Adrenal gland (tissue), 12 donors: ENCODE results near the gene UROC1. TPM values are rescaled to one million over a fixed set of nuclear protein-coding genes. Genes with fewer than 3 reads are reported as not detected.

Source experiments
- DNase-seq, 7 donors: peaks; one replicate each; pipeline ENCODE4 v3.0.0-alpha.2; 2019 to 2020
- H3K27ac ChIP-seq, 5 donors: fragments of 200-600 bp; sonication (generic) in 4 of 5; 1 replicate in 3 of 5; 2 replicates in 2 of 5; pipeline versions ENCODE4 v1.5.1 to v1.8.0; 2016 to 2020; ENCODE audit warnings: mild to moderate bottlenecking in 1 of 5
- H3K27me3 ChIP-seq: fragments of 200-600 bp; 2 replicates; pipeline ENCODE4 v1.8.0; 2021
- H3K36me3 ChIP-seq, 2 donors: fragments of 200-600 bp; replicated peaks in 1 of 2; 1 replicate in 1 of 2; 2 replicates in 1 of 2; pipeline versions ENCODE4 v1.5.1 to v1.8.0; 2018 to 2022
- H3K4me1 ChIP-seq, 2 donors: fragments of 200-600 bp; replicated peaks in 1 of 2; 1 replicate in 1 of 2; 2 replicates in 1 of 2; pipeline versions ENCODE4 v1.5.1 to v1.8.0; 2018 to 2021
- H3K4me3 ChIP-seq, 4 donors: fragments of 200-600 bp; sonication (generic) in 3 of 4; one replicate each; pipeline ENCODE4 v1.5.1; 2016 to 2018
- H3K9me3 ChIP-seq, 3 donors: fragments of 200-600 bp; sonication (generic) in 1 of 3; replicated peaks in 1 of 3; 1 replicate in 2 of 3; 2 replicates in 1 of 3; pipeline versions ENCODE4 v1.5.1 to v1.8.0; 2016 to 2021
- CTCF ChIP-seq, 6 experiments: fragments of 450-650 bp in 4 of 6; fragments of 200-600 bp in 2 of 6; sonication (generic) in 1 of 6; IDR thresholded peaks; 1 replicate in 5 of 6; 2 replicates in 1 of 6; pipeline versions ENCODE4 v1.5.1 to v1.8.0; 2016 to 2021; ENCODE audit warnings: antibody characterized with exemption in 6 of 6, mild to moderate bottlenecking in 2 of 6, moderate library complexity in 1 of 6
- POLR2A ChIP-seq, 2 donors: fragments of 450-650 bp; IDR thresholded peaks; one replicate each; pipeline ENCODE4 v1.6.1; 2017; ENCODE audit warnings: antibody characterized with exemption in 2 of 2, mild to moderate bottlenecking in 2 of 2, moderate library complexity in 1 of 2
- WGBS, 4 donors: extraction: QIAGEN DNeasy Blood & Tissue Kit in 2 of 4; methylation state at CpG; one replicate each; pipeline versions ENCODE4 v1.1.5 to v1.1.7; 2013 to 2017; 5-methylcytosine and 5-hydroxymethylcytosine counted together
- intact Hi-C, 2 donors: fragments of 100-400 bp; cut with DNase I; formaldehyde crosslinking; loops; one replicate each; pipeline versions ENCODE4 v1.14.1 to v1.15.0; 2022 to 2023
- polyA plus RNA-seq, 3 donors: library from polyadenylated mRNA; stranded (reverse); fragments of 200-250 nt in 2 of 3; fragments of 350-450 nt in 1 of 3; fragmentation: Illumina TruSeq in 1 of 3; extraction: RNeasy Lipid Tissue Mini Kit (QIAGEN cat#74804) in 1 of 3; gene quantifications; one replicate each; pipeline ENCODE4 v1.2.3, GENCODE V29; 2013 to 2014
- total RNA-seq, 9 donors: library from RNA; depleted of rRNA in 4 of 9; stranded (reverse); fragments of >200 nt in 4 of 9; fragments of 120-200 nt in 1 of 9; fragmentation: NEBNext Ultra II Directional in 1 of 9; extraction: Animal tissue kit (Norgen Biotek cat#: 25700) in 1 of 9; gene quantifications; one replicate each; pipeline versions ENCODE4 v1.1.0 to v1.2.4, GENCODE V29; 2013 to 2023
- donor health status: healthy with polysubstance abuse.
- donor health status: Bipolar disorder and iron deficiency.
- donor health status: DM: yes; HTN: yes; CAD: no.
- donor health status: DM: no; HTN: no; CAD: no.
- donor health status: DM: no; HTN: no; CAD: no.
- donor health status: DM: yes; HTN: yes; CAD: no.

UROC1 gene
- total and polyA plus RNA-seq, 12 donors: under 0.01 to 0.22 (median 0.04) TPM; not detected in 8

DNA sequence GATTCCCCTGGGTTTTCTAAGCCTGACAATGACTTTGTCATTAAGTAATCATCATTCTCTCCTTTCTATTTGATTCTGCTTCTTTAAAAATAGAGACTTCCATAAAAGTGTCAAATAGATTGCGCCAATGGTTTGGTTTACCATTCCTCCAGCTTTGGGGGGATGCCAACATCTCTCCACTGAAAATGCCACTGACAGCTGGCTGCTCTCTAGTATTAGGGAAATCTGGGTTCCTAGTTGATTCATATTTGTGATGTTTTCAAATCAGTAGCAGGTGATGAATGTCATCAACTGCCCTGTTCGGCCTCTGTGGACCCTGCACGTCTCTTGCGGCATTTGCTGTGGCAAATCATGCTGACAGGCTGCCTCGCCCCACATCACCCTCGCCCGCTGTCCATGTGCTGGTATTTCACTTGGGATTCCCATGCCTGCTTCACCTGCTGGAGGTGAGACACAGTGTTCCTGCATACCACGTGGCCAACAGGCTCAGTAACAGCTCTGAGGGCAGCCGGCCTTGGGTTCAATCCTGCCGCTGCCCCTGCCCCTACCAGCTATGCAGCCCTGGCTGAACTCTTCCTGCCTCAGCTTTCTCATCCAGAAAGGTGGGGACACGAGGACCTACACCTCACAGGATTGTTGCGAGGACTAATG, 70.0 kb downstream of the UROC1 start:
- 81 to 90% (median 86%) methylated on average over 11 to 12 of the region's 12 CpGs for WGBS, 4 donors
- no peak overlapping the region for H3K4me3 ChIP-seq
- peaks cover 0 to 18% of the 10 kb centered on the region in 2 donors for H3K36me3 ChIP-seq
- H3K9me3 ChIP-seq: no peaks in the 10 kb centered on the region
- TF ChIP-seq CTCF (IDR thresholded peaks at IDR 0.05): no peak
- TF ChIP-seq POLR2A (IDR thresholded peaks at IDR 0.05): no peak
- DNase-seq: peak in 1 of 7 donors; percentile 44
- H3K4me1 ChIP-seq: peaks cover 10 to 14% of the 10 kb centered on the region in 2 donors
- H3K27me3 ChIP-seq: no peaks in the 10 kb centered on the region
- intact Hi-C loops: no loop called here
- H3K27ac ChIP-seq: no peak overlapping the region

GRCh38 chr3:126446791-126447190, 70.8 kb downstream of the UROC1 start:
- intact Hi-C loops: no loop called here
- no peak overlapping the region for H3K4me3 ChIP-seq

DNA sequence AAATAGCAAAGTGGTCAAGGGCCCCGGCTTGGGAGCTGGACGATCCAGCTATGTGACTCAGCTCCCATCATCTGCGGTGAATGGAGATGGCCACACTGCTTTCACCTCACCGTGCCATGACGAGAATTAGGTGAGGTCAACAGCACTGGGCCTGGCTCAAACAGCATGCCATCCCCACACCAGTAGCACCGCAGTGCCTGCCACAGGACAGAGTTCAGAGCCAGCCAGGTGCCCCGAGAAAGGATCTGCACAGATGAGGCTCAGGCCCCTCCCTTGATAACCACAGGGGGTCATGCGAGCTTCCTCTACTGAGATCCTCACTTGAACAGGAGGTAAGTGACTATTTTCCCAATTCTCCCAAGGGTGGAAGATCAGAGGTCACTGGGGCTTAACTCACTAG, 71.3 kb downstream of the UROC1 start:
- peak in 2 of 7 donors; percentile 9 to 43 for DNase-seq
- WGBS, 4 donors: 84 to 96% (median 91%) methylated on average over 3 to 8 of the region's 8 CpGs
- Histone ChIP-seq H3K36me3 (peaks cover 0 to 11% of the 10 kb centered on the region in 2 donors), H3K4me1 (peaks cover 0 to 4% of the 10 kb centered on the region in 2 donors), H3K27me3 (no peaks in the 10 kb centered on the region), H3K27ac (no peak overlapping the region), H3K4me3 (no peak overlapping the region), H3K9me3 (no peaks in the 10 kb centered on the region)
- intact Hi-C loops: no loop called here
- TF ChIP-seq POLR2A (IDR thresholded peaks at IDR 0.05): no peak

More at GRCh38 chr3:126446791-126447190, 70.8 kb downstream of the UROC1 start:
- no peaks in the 10 kb centered on the region for H3K27me3 ChIP-seq
- peak in 1 of 7 donors; percentile 34 for DNase-seq
- 84 to 93% (median 89%) methylated on average over 2 of the region's 2 CpGs for WGBS, 4 donors
- H3K36me3 ChIP-seq: peaks cover 0 to 14% of the 10 kb centered on the region in 2 donors
- no peaks in the 10 kb centered on the region for H3K9me3 ChIP-seq
- H3K27ac ChIP-seq: no peak overlapping the region
- TF ChIP-seq POLR2A (IDR thresholded peaks at IDR 0.05) (no peak), CTCF (IDR thresholded peaks at IDR 0.05) (no peak)
- peaks cover 5 to 8% of the 10 kb centered on the region in 2 donors for H3K4me1 ChIP-seq

GRCh38 chr3:126445506-126445905, 72.1 kb downstream of the UROC1 start:
- Histone ChIP-seq H3K27ac (no peak overlapping the region), H3K9me3 (no peaks in the 10 kb centered on the region), H3K4me1 (no peaks in the 10 kb centered on the region), H3K4me3 (no peak overlapping the region), H3K36me3 (peaks cover 0 to 8% of the 10 kb centered on the region in 2 donors), H3K27me3 (no peaks in the 10 kb centered on the region)
- peak in 1 of 7 donors; percentile 34 for DNase-seq
- TF ChIP-seq POLR2A (IDR thresholded peaks at IDR 0.05) (no peak), CTCF (IDR thresholded peaks at IDR 0.05) (no peak)
- WGBS, 4 donors: 61 to 84% (median 76%) methylated on average over 4 to 5 of the region's 5 CpGs
- intact Hi-C loops: no loop called here

GRCh38 chr3:126442856-126443242, 74.7 kb downstream of the UROC1 start:
- H3K4me1 ChIP-seq: no peaks in the 10 kb centered on the region
- H3K36me3 ChIP-seq: peaks cover 0 to 20% of the 10 kb centered on the region in 2 donors
- intact Hi-C loops: no loop called here
- WGBS, 4 donors: 77 to 94% (median 90%) methylated on average over 3 of the region's 3 CpGs
- DNase-seq: peak in 2 of 7 donors; percentile 9 to 29
- H3K4me3 ChIP-seq: no peak overlapping the region
- H3K27me3 ChIP-seq: no peaks in the 10 kb centered on the region
- TF ChIP-seq CTCF (IDR thresholded peaks at IDR 0.05) (no peak), POLR2A (IDR thresholded peaks at IDR 0.05) (no peak)
- no peak overlapping the region for H3K27ac ChIP-seq
- H3K9me3 ChIP-seq: no peaks in the 10 kb centered on the region
